CD14-positive monocyte (primary cell): ENCODE results near the gene SFMBT2. TPM values are rescaled to one million over a fixed set of nuclear protein-coding genes. Genes with fewer than 3 reads are reported as not detected.

Experiments used
- DNase-seq, 3 donors: peaks; one replicate each; pipeline ENCODE4 v3.0.0-alpha.2; 2011 to 2022
- H2AFZ ChIP-seq: 2 replicates; pipeline ENCODE4 v1.6.0; 2012; ENCODE audit warnings: mild to moderate bottlenecking, low read depth, low read length, inconsistent platforms; ENCODE audit not compliant: insufficient read depth, poor library complexity, severe bottlenecking
- H3K27ac ChIP-seq, 2 donors: 1 replicate in 1 of 2; 2 replicates in 1 of 2; pipeline ENCODE4 v1.5.1; 2012 to 2013; ENCODE audit warnings: low read length in 2 of 2, control low read depth in 1 of 2, inconsistent platforms in 1 of 2, low read depth in 1 of 2, mild to moderate bottlenecking in 1 of 2
- H3K27me3 ChIP-seq, 2 donors: one replicate each; pipeline versions ENCODE4 v1.6.0 to v1.6.1; 2011 to 2013; ENCODE audit warnings: low read length in 2 of 2; ENCODE audit not compliant: control insufficient read depth in 2 of 2, insufficient read depth in 2 of 2
- H3K36me3 ChIP-seq, 2 donors: replicated peaks in 1 of 2; 1 replicate in 1 of 2; 2 replicates in 1 of 2; pipeline versions ENCODE4 v1.5.1 to v1.6.1; 2012 to 2013; ENCODE audit warnings: low read length in 2 of 2, control low read depth in 1 of 2, inconsistent platforms in 1 of 2, mild to moderate bottlenecking in 1 of 2; ENCODE audit not compliant: insufficient read depth in 2 of 2, control insufficient read depth in 1 of 2
- H3K4me1 ChIP-seq, 2 donors: 1 replicate in 1 of 2; 2 replicates in 1 of 2; pipeline versions ENCODE4 v1.5.1 to v1.6.1; 2012 to 2013; ENCODE audit warnings: low read length in 2 of 2, control low read depth in 1 of 2, inconsistent platforms in 1 of 2, mild to moderate bottlenecking in 1 of 2, moderate library complexity in 1 of 2; ENCODE audit not compliant: insufficient read depth in 2 of 2, control insufficient read depth in 1 of 2
- H3K4me2 ChIP-seq: replicated peaks from 2 replicates; pipeline ENCODE3; 2012; ENCODE audit warnings: low read length, moderate library complexity, mild to moderate bottlenecking; ENCODE audit not compliant: poor library complexity, severe bottlenecking; ENCODE audit errors: extremely low read depth
- H3K4me3 ChIP-seq, 3 experiments: fragments of 200-600 bp in 1 of 3; sonication (generic) in 1 of 3; replicated peaks in 1 of 3; 1 replicate in 2 of 3; 2 replicates in 1 of 3; pipeline ENCODE4 v1.5.1; 2011 to 2013; ENCODE audit warnings: low read length in 3 of 3, mild to moderate bottlenecking in 3 of 3, control low read depth in 2 of 3, low read depth in 2 of 3, inconsistent platforms in 1 of 3, moderate library complexity in 1 of 3
- H3K79me2 ChIP-seq: 2 replicates; pipeline ENCODE4 v1.6.0; 2012; ENCODE audit warnings: mild to moderate bottlenecking, control low read depth, inconsistent platforms, low read length, moderate library complexity; ENCODE audit not compliant: insufficient read depth
- H3K9ac ChIP-seq: 2 replicates; pipeline ENCODE4 v1.6.0; 2017; ENCODE audit warnings: low read length, mild to moderate bottlenecking; ENCODE audit not compliant: insufficient read depth, poor library complexity, severe bottlenecking
- H3K9me3 ChIP-seq, 2 donors: replicated peaks in 1 of 2; 1 replicate in 1 of 2; 2 replicates in 1 of 2; pipeline versions ENCODE4 v1.5.1 to v1.6.1; 2012 to 2013; ENCODE audit warnings: low read length in 2 of 2, control low read depth in 1 of 2; ENCODE audit not compliant: control insufficient read depth in 1 of 2, insufficient read depth in 1 of 2
- H4K20me1 ChIP-seq: 2 replicates; pipeline ENCODE4 v1.6.0; 2012; ENCODE audit warnings: mild to moderate bottlenecking, low read length, control low read depth, moderate library complexity; ENCODE audit not compliant: insufficient read depth
- H3K27ac Mint-ChIP-seq, 7 donors: one replicate each; pipeline ENCODE4 v1.8.0; 2020; ENCODE audit warnings: mild to moderate bottlenecking in 7 of 7, mixed read lengths in 7 of 7, moderate library complexity in 6 of 7, inconsistent platforms in 2 of 7
- H3K27me3 Mint-ChIP-seq, 3 donors: one replicate each; pipeline ENCODE4 v1.8.0; 2021 to 2022; ENCODE audit warnings: low read depth in 3 of 3, mild to moderate bottlenecking in 3 of 3, mixed read lengths in 3 of 3, moderate library complexity in 3 of 3, inconsistent platforms in 1 of 3
- H3K36me3 Mint-ChIP-seq, 2 donors: one replicate each; pipeline ENCODE4 v1.8.0; 2020; ENCODE audit warnings: mixed read lengths in 2 of 2, inconsistent platforms in 1 of 2, mild to moderate bottlenecking in 1 of 2
- H3K4me1 Mint-ChIP-seq: one replicate; pipeline ENCODE4 v1.8.0; 2020; ENCODE audit warnings: mild to moderate bottlenecking, mixed read lengths
- H3K4me3 Mint-ChIP-seq, 2 donors: one replicate each; pipeline ENCODE4 v1.8.0; 2020; ENCODE audit warnings: mild to moderate bottlenecking in 2 of 2, mixed read lengths in 2 of 2, moderate library complexity in 1 of 2
- H3K9me3 Mint-ChIP-seq, 7 donors: one replicate each; pipeline ENCODE4 v1.8.0; 2020 to 2022; ENCODE audit warnings: mixed read lengths in 7 of 7, mild to moderate bottlenecking in 6 of 7, moderate library complexity in 6 of 7, inconsistent platforms in 2 of 7
- CTCF ChIP-seq: fragments of 200-600 bp; IDR thresholded peaks from one replicate; pipeline ENCODE4 v1.8.0; 2022; ENCODE audit warnings: antibody characterized with exemption, mild to moderate bottlenecking
- WGBS: methylation state at CpG from one replicate; pipeline ENCODE4 v1.1.5; 2013; ENCODE audit warnings: missing lambda C conversion rate; ENCODE audit not compliant: insufficient coverage; 5-methylcytosine and 5-hydroxymethylcytosine counted together
- intact Hi-C, 2 donors: fragments of 100-400 bp; cut with micrococcal nuclease; formaldehyde crosslinking; loops; one replicate each; pipeline versions ENCODE4 v1.15.0 to v1.15.1; 2023
- polyA plus RNA-seq, 3 donors: library from polyadenylated mRNA; depleted of rRNA in 1 of 3; unstranded in 2 of 3; stranded (reverse) in 1 of 3; fragments of 300-500 nt in 2 of 3; fragments of >200 nt in 1 of 3; fragmentation: Illumina TruSeq in 2 of 3; gene quantifications; 1 replicate in 2 of 3; 2 replicates in 1 of 3; pipeline ENCODE4 v1.2.3, GENCODE V29; 2012 to 2021

Gene SFMBT2
- polyA plus RNA-seq, 3 donors = 0.53 to 10.9 (median 1.6) TPM

GRCh38 chr10:7372504-7372903 lies 38.3 kb downstream of the SFMBT2 start:
- Mint-ChIP-seq H3K27me3 (peaks cover 0 to 2% (median 2%) of the 10 kb centered on the region in 3 donors), H3K36me3 (peaks cover 55 to 87% of the 10 kb centered on the region in 2 donors), H3K4me3 (no peak overlapping the region), H3K9me3 (peaks cover 9 to 26% (median 19%) of the 10 kb centered on the region in 7 donors), H3K4me1 (peaks cover 2% of the 10 kb centered on the region), H3K27ac (peak overlapping the region in 2 of 7 donors; percentile 18 to 63)
- H2AFZ ChIP-seq = no peak overlapping the region
- peaks cover 27 to 86% of the 10 kb centered on the region in 2 donors for H3K36me3 ChIP-seq
- H3K27ac ChIP-seq = peak overlapping the region in 1 of 2 donors; percentile 31
- peaks cover 32% of the 10 kb centered on the region for H3K79me2 ChIP-seq
- over 99% methylated on average over 7 of the region's 8 CpGs for WGBS
- H4K20me1 ChIP-seq = no peaks in the 10 kb centered on the region
- H3K4me3 ChIP-seq = no peak overlapping the region
- intact Hi-C loops = no loop called here
- no peak overlapping the region for H3K4me2 ChIP-seq
- TF ChIP-seq CTCF = no peak
- H3K9me3 ChIP-seq = peaks cover 16 to 20% of the 10 kb centered on the region in 2 donors
- DNase-seq = no peak
- no peaks in the 10 kb centered on the region for H3K4me1 ChIP-seq
- no peaks in the 10 kb centered on the region for H3K27me3 ChIP-seq
- no peak overlapping the region for H3K9ac ChIP-seq

- Mint-ChIP-seq H3K27ac (no peak overlapping the region), H3K4me3 (no peak overlapping the region), H3K9me3 (peaks cover 8 to 19% (median 15%) of the 10 kb centered on the region in 7 donors), H3K36me3 (peaks cover 64 to 87% of the 10 kb centered on the region in 2 donors), H3K4me1 (peaks cover 2% of the 10 kb centered on the region), H3K27me3 (peaks cover 0 to 2% (median 2%) of the 10 kb centered on the region in 3 donors)
- 98% methylated on average over 6 of the region's 7 CpGs for WGBS
- H3K4me1 ChIP-seq = no peaks in the 10 kb centered on the region
- peaks cover 16 to 20% of the 10 kb centered on the region in 2 donors for H3K9me3 ChIP-seq
- no peaks in the 10 kb centered on the region for H4K20me1 ChIP-seq
- H2AFZ ChIP-seq = no peak overlapping the region
- no peak overlapping the region for H3K4me2 ChIP-seq
- H3K79me2 ChIP-seq = peaks cover 26% of the 10 kb centered on the region
- peaks cover 43 to 91% of the 10 kb centered on the region in 2 donors for H3K36me3 ChIP-seq
- intact Hi-C loops = no loop called here
- TF ChIP-seq CTCF = no peak
- no peak overlapping the region for H3K27ac ChIP-seq
- no peaks in the 10 kb centered on the region for H3K27me3 ChIP-seq
- no peak for DNase-seq
- no peak overlapping the region for H3K4me3 ChIP-seq
- no peak overlapping the region for H3K9ac ChIP-seq
Observed at GRCh38 chr10:7370511-7370910, 40.3 kb downstream of the SFMBT2 start.
